Activated CD8-positive, alpha-beta T cell treated with anti-CD3 and anti-CD28 coated beads for 36 hours (primary cell): Measurements from ENCODE around the gene CCDC127. TPM values are rescaled to one million over a fixed set of nuclear protein-coding genes. Genes with fewer than 3 reads are reported as not detected.

ENCODE experiments used
- ATAC-seq: fragments of 200-7000 bp; cut with Tn5 transposase; one replicate; pipeline ENCODE4 v1.10.0; 2021; ENCODE audit warnings: mild to moderate bottlenecking, moderate library complexity
- CTCF ChIA-PET: fragments of 350-600 bp; sonication (Branson Sonifier 250); formaldehyde crosslinking; loops from one replicate; lab custom pipeline; 2021; ENCODE audit warnings: antibody characterized with exemption; lab: Charles Lee
- POLR2A ChIA-PET: fragments of 350-600 bp; sonication (Branson Sonifier 250); formaldehyde crosslinking; loops from one replicate; lab custom pipeline; 2021; ENCODE audit warnings: antibody characterized with exemption; lab: Charles Lee
- DNase-seq: peaks from one replicate; pipeline ENCODE4 v3.0.0-alpha.2; 2020
- H3K27ac Mint-ChIP-seq: one replicate; pipeline ENCODE4 v1.8.0; 2021; ENCODE audit warnings: mild to moderate bottlenecking, mixed read lengths
- H3K27me3 Mint-ChIP-seq: one replicate; pipeline ENCODE4 v1.8.0; 2021; ENCODE audit warnings: mixed read lengths
- H3K36me3 Mint-ChIP-seq: one replicate; pipeline ENCODE4 v1.8.0; 2021; ENCODE audit warnings: low read depth, mixed read lengths
- H3K4me1 Mint-ChIP-seq: one replicate; pipeline ENCODE4 v1.8.0; 2021; ENCODE audit warnings: low read depth, mixed read lengths
- H3K4me3 Mint-ChIP-seq: one replicate; pipeline ENCODE4 v1.8.0; 2021; ENCODE audit warnings: mild to moderate bottlenecking, moderate library complexity, mixed read lengths
- H3K9me3 Mint-ChIP-seq: one replicate; pipeline ENCODE4 v1.8.0; 2021; ENCODE audit warnings: mixed read lengths
- CTCF ChIP-seq: fragments of 200-600 bp; IDR thresholded peaks from one replicate; pipeline ENCODE4 v1.8.0; 2022; ENCODE audit warnings: antibody characterized with exemption, mild to moderate bottlenecking
- intact Hi-C: fragments of 100-400 bp; cut with micrococcal nuclease; formaldehyde crosslinking; loops from one replicate; pipeline ENCODE4 v1.10.0; 2022
- total RNA-seq, 2 experiments: library from RNA; stranded (reverse); gene quantifications; one replicate each; pipeline ENCODE4 v1.2.3, GENCODE V29; 2021

CCDC127 gene
- total RNA-seq, 2 experiments from 2014 or later, result 4.2 to 4.3 TPM

- ChIA-PET POLR2A (no interaction called here), CTCF (interaction anchor here (4.8 kb wide), 1 partner anchor 14 kb away, joined by 21 read pairs; the partner anchor contains the start of gene LRRC14B)
- ATAC-seq (no peak), DNase-seq (no peak)
- Mint-ChIP-seq H3K27me3 (no peaks in the 10 kb centered on the region), H3K4me3 (no peak overlapping the region), H3K36me3 (peaks cover 21% of the 10 kb centered on the region), H3K4me1 (peaks cover 4% of the 10 kb centered on the region), H3K27ac (no peak overlapping the region), H3K9me3 (no peaks in the 10 kb centered on the region)
- no peak for TF ChIP-seq CTCF
- intact Hi-C loops, result no loop called here
These were observed 14.0 kb downstream of the CCDC127 start for GRCh38 chr5:204001-204400.

GRCh38 chr5:203246-203930, 14.6 kb downstream of the CCDC127 start:
- H3K27ac Mint-ChIP-seq, result no peak overlapping the region

GRCh38 chr5:201672-202071, 16.3 kb downstream of the CCDC127 start:
- H3K9me3 Mint-ChIP-seq, result no peaks in the 10 kb centered on the region
- H3K27me3 Mint-ChIP-seq, result no peaks in the 10 kb centered on the region
- H3K27ac Mint-ChIP-seq, result no peak overlapping the region
- DNase-seq (no peak), ATAC-seq (no peak)
- CTCF ChIA-PET, result interaction anchor here (0.7 to 4.8 kb wide), 2 partner anchors 11 to 17 kb away, joined by 3 to 21 read pairs; partner anchors contain the start of genes LRRC14B and SDHA
- H3K4me3 Mint-ChIP-seq, result no peak overlapping the region
- peaks cover 10% of the 10 kb centered on the region for H3K36me3 Mint-ChIP-seq
- POLR2A ChIA-PET, result no interaction called here
- TF ChIP-seq CTCF, result no peak
- no peaks in the 10 kb centered on the region for H3K4me1 Mint-ChIP-seq
- intact Hi-C loops, result no loop called here

More at GRCh38 chr5:203246-203930, 14.6 kb downstream of the CCDC127 start:
- H3K27me3 Mint-ChIP-seq, result no peaks in the 10 kb centered on the region
- intact Hi-C loops, result no loop called here
- DNase-seq, result no peak
- no peak overlapping the region for H3K4me3 Mint-ChIP-seq
- H3K36me3 Mint-ChIP-seq, result peaks cover 21% of the 10 kb centered on the region
- ATAC-seq, result no peak
- CTCF ChIA-PET, result interaction anchor here (4.8 kb wide), 1 partner anchor 13 kb away, joined by 21 read pairs; the partner anchor contains the start of gene LRRC14B
- POLR2A ChIA-PET, result no interaction called here
- no peaks in the 10 kb centered on the region for H3K9me3 Mint-ChIP-seq
- TF ChIP-seq CTCF, result no peak
- no peaks in the 10 kb centered on the region for H3K4me1 Mint-ChIP-seq

GRCh38 chr5:200985-201384, 17.0 kb downstream of the CCDC127 start:
- CTCF ChIA-PET, result interaction anchor here (4.8 kb wide), 1 partner anchor 11 kb away, joined by 21 read pairs; the partner anchor contains the start of gene LRRC14B
- ATAC-seq (no peak), DNase-seq (no peak)
- intact Hi-C loops, result no loop called here
- no peaks in the 10 kb centered on the region for H3K27me3 Mint-ChIP-seq
- H3K9me3 Mint-ChIP-seq, result no peaks in the 10 kb centered on the region
- POLR2A ChIA-PET, result no interaction called here
- no peak overlapping the region for H3K27ac Mint-ChIP-seq
- no peaks in the 10 kb centered on the region for H3K4me1 Mint-ChIP-seq
- no peak overlapping the region for H3K4me3 Mint-ChIP-seq
- no peak for TF ChIP-seq CTCF
- peaks cover 8% of the 10 kb centered on the region for H3K36me3 Mint-ChIP-seq
